Activated naive CD4-positive, alpha-beta T cell treated with anti-CD3 and anti-CD28 coated beads, Interleukin-2, amount 50 U/mL, for 72 hours (primary cell): ENCODE measurements around the gene TDP1. TPM values are rescaled to one million over a fixed set of nuclear protein-coding genes. Genes with fewer than 3 reads are reported as not detected.
"Not testable (repeated sequence)": the region's sequence is repeated elsewhere in the genome, so short reads cannot be mapped to it uniquely, and the experiment has no call there.

Experiments
- ATAC-seq, 2 donors: fragments of 150-1000 bp; cut with Tn5 transposase; 2 replicates each; pipeline ENCODE4 v1.10.0; 2021; ENCODE audit warnings: mild to moderate bottlenecking in 2 of 2, moderate library complexity in 2 of 2
- DNase-seq, 2 donors: peaks; one replicate each; pipeline ENCODE4 v3.0.0; 2021 to 2022; ENCODE audit warnings: low spot score in 2 of 2
- H3K27ac Mint-ChIP-seq, 2 donors: one replicate each; pipeline ENCODE4 v1.8.0; 2022; ENCODE audit warnings: mild to moderate bottlenecking in 2 of 2, mixed read lengths in 2 of 2
- H3K36me3 Mint-ChIP-seq, 2 donors: one replicate each; pipeline ENCODE4 v1.8.0; 2022; ENCODE audit warnings: mixed read lengths in 2 of 2
- H3K9me3 Mint-ChIP-seq, 2 donors: one replicate each; pipeline ENCODE4 v1.8.0; 2022; ENCODE audit warnings: mixed read lengths in 2 of 2
- total RNA-seq, 2 donors: library from RNA; stranded (reverse); gene quantifications; one replicate each; pipeline ENCODE4 v1.2.3, GENCODE V29; 2022

TDP1 gene
- total RNA-seq, 2 donors from 2014 or later: 99.2 to 109 TPM

DNA sequence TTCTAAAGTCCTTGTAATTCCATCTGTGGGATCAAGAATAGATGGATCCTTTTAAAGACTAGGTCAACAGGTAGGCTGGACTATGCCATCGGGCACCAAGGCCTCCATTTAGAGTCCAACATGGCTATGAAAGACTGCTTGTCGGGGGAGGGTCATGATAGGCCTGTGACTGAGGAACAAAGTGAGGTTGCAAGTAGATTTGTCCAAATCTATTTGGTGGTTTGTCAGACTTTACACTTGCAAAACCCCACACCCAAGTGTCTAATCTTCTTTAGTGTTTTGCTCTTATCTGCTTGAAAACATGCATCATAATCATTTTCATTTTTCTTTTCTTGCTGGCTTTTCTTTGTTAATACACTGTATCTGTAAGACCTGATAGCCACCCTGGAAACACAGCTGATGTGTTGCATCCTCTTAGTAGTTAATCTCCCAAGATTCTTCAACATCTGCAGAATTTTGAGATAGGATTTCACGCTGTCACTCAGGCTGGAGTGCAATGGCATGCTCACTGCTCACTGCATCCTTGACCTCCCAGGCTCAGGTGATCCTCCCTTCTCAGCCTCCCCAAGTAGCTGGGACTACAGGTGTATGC lies 50.3 kb downstream of the TDP1 start:
- H3K36me3 Mint-ChIP-seq: peaks cover 32 to 74% of the 10 kb centered on the region in 2 donors
- DNase-seq: no peak
- ATAC-seq: no peak
- H3K9me3 Mint-ChIP-seq: peaks cover 0 to 1% of the 10 kb centered on the region in 2 donors
- no peak overlapping the region for H3K27ac Mint-ChIP-seq

DNA sequence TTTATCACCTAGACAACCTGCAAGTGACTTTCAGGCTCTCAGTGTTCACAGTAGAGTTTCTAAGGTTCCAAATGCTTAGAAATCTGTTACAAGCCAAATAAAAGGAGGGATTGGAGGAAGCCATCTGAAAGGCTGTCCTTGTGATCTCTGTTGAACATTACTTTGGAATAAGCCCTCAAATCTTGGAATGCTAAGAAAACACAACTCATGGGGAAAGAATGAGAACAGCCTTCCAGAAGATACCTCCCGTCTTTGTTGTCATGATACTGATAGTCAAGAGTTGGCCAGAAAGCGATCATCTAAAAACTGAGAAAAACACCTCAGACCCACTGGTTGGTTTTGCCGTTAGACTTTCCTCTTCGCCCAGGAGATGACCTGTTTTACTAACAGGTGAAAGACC lies 61.6 kb downstream of the TDP1 start:
- Mint-ChIP-seq H3K9me3 (no peaks in the 10 kb centered on the region), H3K27ac (peak overlapping the region in 1 of 2 donors; percentile 48), H3K36me3 (peaks cover 46 to 47% of the 10 kb centered on the region in 2 donors)
- ATAC-seq: no peak
- no peak for DNase-seq

- no peak for DNase-seq
- H3K9me3 Mint-ChIP-seq: no peaks in the 10 kb centered on the region
- ATAC-seq: peak in 1 of 2 donors; percentile 54
- peak overlapping the region in 1 of 2 donors; percentile 66 for H3K27ac Mint-ChIP-seq
- peaks cover 40 to 56% of the 10 kb centered on the region in 2 donors for H3K36me3 Mint-ChIP-seq
Measured at GRCh38 chr14:90019824-90020523, 64.2 kb downstream of the TDP1 start.

DNA sequence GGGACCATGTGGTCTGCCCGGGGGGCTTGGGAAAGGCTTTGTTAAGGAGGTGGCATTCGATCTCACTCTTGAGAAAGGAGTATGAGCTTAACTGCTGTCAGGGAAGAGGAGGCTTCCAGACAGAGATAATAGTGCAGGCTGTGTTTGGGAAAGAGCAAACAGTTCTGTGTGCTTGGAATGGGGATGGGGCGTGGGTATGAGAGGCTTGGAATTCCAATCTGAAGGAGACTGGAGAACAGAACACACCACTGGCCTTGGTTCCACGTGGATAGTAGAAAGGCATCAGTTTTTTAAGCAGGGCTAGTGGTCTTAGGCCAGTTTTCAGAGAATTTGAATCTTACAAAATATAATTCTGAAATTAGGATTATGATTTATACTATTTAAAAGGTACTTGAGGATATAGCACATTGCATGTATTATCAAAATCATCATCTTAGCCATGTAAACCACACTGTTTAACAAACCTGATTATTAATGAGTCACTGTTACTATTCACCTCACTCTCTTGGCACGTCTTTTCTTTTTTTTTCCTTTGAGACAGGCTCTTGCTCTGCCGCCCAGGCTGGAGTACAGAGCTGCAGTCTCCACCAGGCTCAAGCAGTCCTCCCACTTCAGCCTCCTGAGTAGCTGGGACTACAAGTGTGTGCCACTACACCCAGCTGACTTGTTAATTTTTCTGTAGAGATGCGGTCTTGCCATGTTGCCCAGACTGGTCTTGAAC lies 67.6 kb downstream of the TDP1 start:
- Mint-ChIP-seq H3K9me3 (peaks cover 0 to 4% of the 10 kb centered on the region in 2 donors), H3K27ac (peak overlapping the region in 1 of 2 donors; percentile 45), H3K36me3 (peaks cover 29 to 62% of the 10 kb centered on the region in 2 donors)
- no peak for ATAC-seq
- DNase-seq: no peak

DNA sequence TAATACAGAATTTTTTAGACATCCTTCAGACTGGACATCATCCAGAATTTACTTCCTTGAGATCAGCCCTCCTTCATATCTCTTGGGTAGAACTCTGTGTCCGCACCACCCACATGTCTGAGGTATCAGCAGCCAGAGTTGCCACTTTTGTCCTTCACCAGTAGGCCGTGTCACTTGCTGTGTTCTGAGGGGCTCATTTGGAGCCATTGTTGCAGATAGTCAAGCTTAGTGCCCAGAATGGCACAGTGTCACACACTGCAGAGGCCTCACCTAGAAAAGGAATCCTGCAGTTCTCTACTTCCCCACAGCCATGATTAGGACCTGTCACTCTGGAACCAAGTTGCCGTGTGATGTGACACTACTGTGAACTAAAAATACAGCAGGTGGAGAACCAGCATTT lies 69.2 kb downstream of the TDP1 start:
- no peak for ATAC-seq
- Mint-ChIP-seq H3K9me3 (peaks cover 0 to 4% of the 10 kb centered on the region in 2 donors), H3K27ac (no peak overlapping the region), H3K36me3 (peaks cover 21 to 49% of the 10 kb centered on the region in 2 donors)
- no peak for DNase-seq

- peaks cover 26 to 47% of the 10 kb centered on the region in 2 donors for H3K36me3 Mint-ChIP-seq
- not testable (repeated sequence) for ATAC-seq, DNase-seq, H3K9me3 Mint-ChIP-seq, H3K27ac Mint-ChIP-seq
Measured at GRCh38 chr14:90026608-90027007, 70.9 kb downstream of the TDP1 start.

GRCh38 chr14:90027842-90028241 lies 72.1 kb downstream of the TDP1 start:
- ATAC-seq (no peak), DNase-seq (no peak)
- Mint-ChIP-seq H3K36me3 (peaks cover 22 to 39% of the 10 kb centered on the region in 2 donors), H3K9me3 (peaks cover 0 to 4% of the 10 kb centered on the region in 2 donors), H3K27ac (no peak overlapping the region)

DNA sequence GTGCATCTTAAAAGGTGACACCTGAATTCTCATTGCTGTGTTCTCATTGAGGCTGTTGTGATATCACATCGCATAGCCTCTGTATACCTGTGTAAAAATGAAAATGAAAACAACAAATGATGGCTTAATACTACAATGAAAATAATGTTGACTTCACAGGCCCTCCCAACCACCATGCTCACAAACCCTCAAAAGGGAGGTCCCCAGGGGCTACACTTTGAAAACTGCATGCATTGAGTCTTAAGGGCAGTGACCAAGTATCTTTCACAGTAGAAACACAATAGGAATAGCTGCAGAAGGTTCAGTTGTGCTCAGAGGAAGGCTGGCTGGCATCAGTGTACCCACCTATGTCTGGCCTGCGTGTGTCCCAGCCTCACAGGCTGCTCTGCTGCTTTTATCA lies 78.4 kb downstream of the TDP1 start:
- H3K9me3 Mint-ChIP-seq: no peaks in the 10 kb centered on the region
- peak overlapping the region in 1 of 2 donors; percentile 22 for H3K27ac Mint-ChIP-seq
- peaks cover 17 to 24% of the 10 kb centered on the region in 2 donors for H3K36me3 Mint-ChIP-seq
- DNase-seq: no peak
- no peak for ATAC-seq

GRCh38 chr14:90034835-90035525 lies 79.3 kb downstream of the TDP1 start:
- H3K9me3 Mint-ChIP-seq: no peaks in the 10 kb centered on the region
- no peak for ATAC-seq
- DNase-seq: no peak
- H3K36me3 Mint-ChIP-seq: peaks cover 17 to 30% of the 10 kb centered on the region in 2 donors
- H3K27ac Mint-ChIP-seq: peak overlapping the region in 1 of 2 donors; percentile 18

- DNase-seq (no peak), ATAC-seq (no peak)
- Mint-ChIP-seq H3K9me3 (no peaks in the 10 kb centered on the region), H3K36me3 (peaks cover 33% of the 10 kb centered on the region in 2 donors), H3K27ac (peak overlapping the region in 1 of 2 donors; percentile 31)
Measured at GRCh38 chr14:90039253-90040010, 83.7 kb downstream of the TDP1 start.

- ATAC-seq: no peak
- DNase-seq: no peak
- peaks cover 32 to 38% of the 10 kb centered on the region in 2 donors for H3K36me3 Mint-ChIP-seq
- no peak overlapping the region for H3K27ac Mint-ChIP-seq
- H3K9me3 Mint-ChIP-seq: no peaks in the 10 kb centered on the region
Measured at GRCh38 chr14:90040411-90040810, 84.7 kb downstream of the TDP1 start.

- no peaks in the 10 kb centered on the region for H3K9me3 Mint-ChIP-seq
- DNase-seq: no peak
- H3K36me3 Mint-ChIP-seq: peaks cover 32 to 40% of the 10 kb centered on the region in 2 donors
- ATAC-seq: peak in 1 of 2 donors; percentile 41
- H3K27ac Mint-ChIP-seq: peak overlapping the region in 1 of 2 donors; percentile 61
Measured at GRCh38 chr14:90042496-90043252, 86.9 kb downstream of the TDP1 start.

GRCh38 chr14:90045616-90046015 lies 89.9 kb downstream of the TDP1 start:
- ATAC-seq: peak in 1 of 2 donors; percentile 16

DNA sequence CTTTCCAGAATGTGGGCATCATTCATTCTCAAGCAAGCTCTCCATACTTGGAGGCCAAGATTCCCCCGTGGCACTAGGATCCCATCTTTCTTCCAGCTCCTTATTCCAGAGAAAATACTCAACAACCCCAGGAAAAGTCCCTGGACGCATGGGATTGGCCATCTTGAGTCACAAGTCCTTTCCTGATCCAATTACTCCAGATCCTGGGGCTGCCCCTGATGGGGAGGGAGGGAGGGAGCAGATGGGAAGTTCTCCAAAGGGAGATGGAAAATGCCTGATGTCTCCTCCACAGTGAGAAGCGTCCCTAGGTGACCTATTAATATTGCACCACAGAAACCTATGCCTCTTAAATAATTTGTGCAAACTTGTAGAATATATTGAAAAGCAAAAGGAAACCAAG lies 93.7 kb downstream of the TDP1 start:
- no peak for ATAC-seq
- no peaks in the 10 kb centered on the region for H3K9me3 Mint-ChIP-seq
- peaks cover 6 to 12% of the 10 kb centered on the region in 2 donors for H3K36me3 Mint-ChIP-seq
- DNase-seq: no peak
- H3K27ac Mint-ChIP-seq: no peak overlapping the region

More at GRCh38 chr14:90045616-90046015, 89.9 kb downstream of the TDP1 start:
- H3K27ac Mint-ChIP-seq: no peak overlapping the region
- H3K9me3 Mint-ChIP-seq: no peaks in the 10 kb centered on the region
- peaks cover 27 to 31% of the 10 kb centered on the region in 2 donors for H3K36me3 Mint-ChIP-seq
- no peak for DNase-seq

DNA sequence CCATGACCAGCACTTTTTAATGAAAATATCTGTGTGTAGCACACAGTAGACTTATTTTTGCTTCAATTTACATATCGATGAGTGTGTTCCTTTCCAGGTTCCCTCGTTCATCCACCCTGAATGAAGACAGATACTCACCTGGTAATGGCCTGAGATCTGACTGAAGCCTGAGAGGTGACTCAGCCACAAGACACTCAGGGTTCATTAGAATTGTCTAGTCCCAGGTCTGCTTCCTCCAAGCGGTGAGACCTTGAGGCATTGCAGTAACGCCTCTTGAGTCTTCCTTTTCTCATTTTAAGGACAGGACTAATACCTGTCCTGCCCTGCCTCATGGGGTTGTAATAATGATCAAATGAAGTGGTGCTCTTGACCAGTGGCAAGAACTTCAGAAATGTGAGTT lies 94.5 kb downstream of the TDP1 start:
- no peaks in the 10 kb centered on the region for H3K9me3 Mint-ChIP-seq
- no peak for DNase-seq
- peaks cover 0 to 5% of the 10 kb centered on the region in 2 donors for H3K36me3 Mint-ChIP-seq
- ATAC-seq: no peak
- no peak overlapping the region for H3K27ac Mint-ChIP-seq
